ENCODE measurements around the gene ZBTB9.

ZBTB9 gene

GRCh38 chr6:33502486-33502885, 48.1 kb downstream of the ZBTB9 start:
- no peak overlapping the region for H3K4me3 ChIP-seq (replicated peaks; ENCODE audit: low read depth, low read length)
- DNase-seq (ENCODE audit: extremely low read depth, low read depth): no peak
- no peak for TF ChIP-seq CTCF (IDR thresholded peaks at IDR 0.05; ENCODE audit: low read depth, low read length, missing control alignments)

GRCh38 chr6:33504486-33504885, 50.1 kb downstream of the ZBTB9 start:
- DNase-seq (ENCODE audit: extremely low read depth, low read depth): no peak
- no peak overlapping the region for H3K4me3 ChIP-seq (replicated peaks; ENCODE audit: low read depth, low read length)
- TF ChIP-seq CTCF (IDR thresholded peaks at IDR 0.05; ENCODE audit: low read depth, low read length, missing control alignments): no peak

GRCh38 chr6:33505548-33506370, 51.4 kb downstream of the ZBTB9 start:
- H3K4me3 ChIP-seq (replicated peaks; ENCODE audit: low read depth, low read length): no peak overlapping the region
- no peak for TF ChIP-seq CTCF (IDR thresholded peaks at IDR 0.05; ENCODE audit: low read depth, low read length, missing control alignments)
- DNase-seq (ENCODE audit: extremely low read depth, low read depth): no peak

Measured in HFF-Myc (cell line).